ENCODE data around the gene KCNH3. TPM values are rescaled to one million over a fixed set of nuclear protein-coding genes. Genes with fewer than 3 reads are reported as not detected.

Gene KCNH3
- total and polyA plus RNA-seq, 8 donors = 0.25 to 0.61 (median 0.49) TPM; not detected in 4

DNA sequence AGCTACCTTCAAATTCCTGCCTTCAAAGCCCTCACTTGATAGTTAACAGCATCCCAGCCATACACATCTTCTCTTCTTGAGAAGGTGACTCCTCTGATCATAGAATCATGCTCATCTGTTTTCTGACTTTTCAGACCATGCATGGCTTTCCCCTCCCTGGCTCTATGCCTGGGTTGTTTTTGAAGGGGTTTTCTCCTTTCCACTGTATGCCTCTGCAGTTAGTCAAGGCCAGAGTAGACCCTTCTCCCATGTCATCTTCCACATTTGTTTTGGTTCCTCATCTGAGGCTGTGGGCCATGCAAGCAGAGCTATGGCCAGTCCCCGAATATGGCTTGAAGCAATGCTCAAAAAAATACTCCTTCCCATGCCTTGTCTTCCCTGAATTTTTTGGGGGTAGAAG, 43.4 kb downstream of the KCNH3 start:
- TF ChIP-seq EP300 (IDR thresholded peaks at IDR 0.05) (no peak), POLR2AphosphoS5 (IDR thresholded peaks at IDR 0.05) (no peak), POLR2A (IDR thresholded peaks at IDR 0.05) (no peak), CTCF (IDR thresholded peaks at IDR 0.05) (no peak)
- Histone ChIP-seq H3K27ac (no peak overlapping the region), H3K9me3 (no peaks in the 10 kb centered on the region), H3K4me3 (no peak overlapping the region), H3K36me3 (peaks cover 0 to 19% (median 9%) of the 10 kb centered on the region in 4 donors), H3K4me1 (peaks cover 8 to 37% (median 21%) of the 10 kb centered on the region in 4 donors), H3K27me3 (no peaks in the 10 kb centered on the region)
- WGBS, 5 donors = 68 to 92% (median 86%) methylated on average over 1 of the region's 1 CpG
- DNase-seq = no peak
- intact Hi-C loops (cut with DNase I; ENCODE audit: low total_unique reads) = no loop called here

DNA sequence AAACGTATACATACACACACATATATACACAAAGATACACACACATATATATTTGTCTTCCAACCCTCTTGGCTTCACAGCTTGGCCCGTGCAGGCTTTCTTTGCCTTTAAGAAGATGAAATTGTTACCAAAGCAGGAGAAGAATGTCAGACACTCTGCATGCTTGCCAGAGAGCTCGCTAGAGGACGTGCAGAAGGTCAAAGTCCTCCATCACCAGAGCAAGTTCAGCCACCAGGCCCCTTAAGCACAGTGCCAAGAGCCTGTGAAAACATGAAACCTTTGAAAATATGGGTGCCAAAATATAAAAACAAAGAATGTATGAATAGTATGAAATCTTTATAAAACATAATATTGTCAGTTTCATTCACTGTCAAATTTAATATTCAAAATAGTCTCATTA, 44.0 kb downstream of the KCNH3 start:
- 24 to 35% (median 28%) methylated on average over 4 of the region's 4 CpGs for WGBS, 5 donors
- H3K27ac ChIP-seq = no peak overlapping the region
- H3K4me1 ChIP-seq = peaks cover 8 to 37% (median 21%) of the 10 kb centered on the region in 4 donors
- no peaks in the 10 kb centered on the region for H3K9me3 ChIP-seq
- H3K4me3 ChIP-seq = no peak overlapping the region
- intact Hi-C loops (cut with DNase I; ENCODE audit: low total_unique reads) = no loop called here
- H3K36me3 ChIP-seq = peaks cover 0 to 17% (median 9%) of the 10 kb centered on the region in 4 donors
- no peak for TF ChIP-seq POLR2A (IDR thresholded peaks at IDR 0.05)
- no peak for TF ChIP-seq CTCF (IDR thresholded peaks at IDR 0.05)
- TF ChIP-seq POLR2AphosphoS5 (IDR thresholded peaks at IDR 0.05) = no peak
- TF ChIP-seq EP300 (IDR thresholded peaks at IDR 0.05) = no peak
- DNase-seq = peak in 1 of 2 donors; percentile 62
- no peaks in the 10 kb centered on the region for H3K27me3 ChIP-seq

DNA sequence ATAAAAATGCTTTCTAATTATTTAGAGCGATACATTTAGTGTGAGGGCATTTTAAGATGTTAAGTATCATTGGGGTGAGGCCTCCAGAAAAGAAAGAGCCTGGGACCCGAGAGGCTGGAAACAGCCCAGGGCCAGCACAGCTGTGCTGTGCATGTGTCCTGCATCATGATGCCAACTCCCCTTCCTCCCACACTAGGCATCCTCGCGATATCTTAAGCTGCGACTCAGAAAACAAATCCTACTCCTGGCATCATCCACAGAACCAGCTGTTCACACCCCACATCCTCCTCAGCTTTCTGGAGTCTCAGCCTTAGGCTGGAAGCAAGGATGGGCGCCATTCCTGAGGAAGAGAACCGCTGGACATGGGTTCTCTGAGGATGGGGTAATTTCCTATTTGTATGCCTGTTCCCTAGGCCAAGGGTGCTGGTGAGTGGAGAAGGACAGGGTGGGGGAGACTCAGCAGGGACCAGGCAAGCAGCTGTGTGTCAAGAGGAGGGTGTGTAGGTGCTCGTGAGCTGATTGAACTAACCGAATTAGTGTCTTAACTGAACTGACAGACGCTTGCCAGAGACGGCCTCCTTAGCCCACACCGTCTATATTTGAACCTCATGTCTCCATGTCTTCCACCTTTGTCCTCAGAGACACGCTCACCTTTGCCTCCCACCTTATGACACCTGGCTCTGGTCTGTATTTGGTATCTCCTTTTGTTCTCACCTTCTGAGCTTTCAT, 44.7 kb downstream of the KCNH3 start:
- intact Hi-C loops (cut with DNase I; ENCODE audit: low total_unique reads) = no loop called here
- Histone ChIP-seq H3K4me3 (no peak overlapping the region), H3K27me3 (no peaks in the 10 kb centered on the region), H3K4me1 (peaks cover 8 to 37% (median 21%) of the 10 kb centered on the region in 4 donors), H3K27ac (no peak overlapping the region), H3K36me3 (peaks cover 0 to 17% (median 9%) of the 10 kb centered on the region in 4 donors), H3K9me3 (no peaks in the 10 kb centered on the region)
- WGBS, 5 donors = 73 to 85% (median 79%) methylated on average over 12 to 13 of the region's 13 CpGs
- DNase-seq = peak in 1 of 2 donors; percentile 72
- TF ChIP-seq CTCF (IDR thresholded peaks at IDR 0.05) = no peak

- 75 to 88% (median 85%) methylated on average over 7 of the region's 7 CpGs for WGBS, 5 donors
- TF ChIP-seq CTCF (IDR thresholded peaks at IDR 0.05) (no peak), EP300 (IDR thresholded peaks at IDR 0.05) (no peak), POLR2A (IDR thresholded peaks at IDR 0.05) (no peak), POLR2AphosphoS5 (IDR thresholded peaks at IDR 0.05) (no peak)
- H3K4me3 ChIP-seq = no peak overlapping the region
- no peaks in the 10 kb centered on the region for H3K27me3 ChIP-seq
- intact Hi-C loops (cut with DNase I; ENCODE audit: low total_unique reads) = no loop called here
- no peaks in the 10 kb centered on the region for H3K9me3 ChIP-seq
- no peak overlapping the region for H3K27ac ChIP-seq
- peaks cover 8 to 37% (median 24%) of the 10 kb centered on the region in 4 donors for H3K4me1 ChIP-seq
- peaks cover 0 to 17% (median 9%) of the 10 kb centered on the region in 4 donors for H3K36me3 ChIP-seq
- DNase-seq = peak in 1 of 2 donors; percentile 25
Observed at GRCh38 chr12:49584591-49584990, 45.8 kb downstream of the KCNH3 start.

Measured in stomach (tissue), 9 donors.